RPMI7951 (cell line): ENCODE measurements around the gene ANKH. TPM values are rescaled to one million over a fixed set of nuclear protein-coding genes. Genes with fewer than 3 reads are reported as not detected.
"Not testable (repeated sequence)": the region's sequence is repeated elsewhere in the genome, so short reads cannot be mapped to it uniquely, and the experiment has no call there.

Source experiments
- DNase-seq: peaks from one replicate; pipeline ENCODE4 v3.0.0-alpha.2; 2012; ENCODE audit warnings: low read depth
- total RNA-seq: library from RNA; depleted of rRNA; stranded (reverse); fragments of >200 nt; shearing (Covaris generic); gene quantifications from 2 replicates; pipeline ENCODE4 v1.2.3, GENCODE V29; 2014

The ANKH gene
- total RNA-seq, 1 experiment from 2014 or later = 70.5 TPM

DNA sequence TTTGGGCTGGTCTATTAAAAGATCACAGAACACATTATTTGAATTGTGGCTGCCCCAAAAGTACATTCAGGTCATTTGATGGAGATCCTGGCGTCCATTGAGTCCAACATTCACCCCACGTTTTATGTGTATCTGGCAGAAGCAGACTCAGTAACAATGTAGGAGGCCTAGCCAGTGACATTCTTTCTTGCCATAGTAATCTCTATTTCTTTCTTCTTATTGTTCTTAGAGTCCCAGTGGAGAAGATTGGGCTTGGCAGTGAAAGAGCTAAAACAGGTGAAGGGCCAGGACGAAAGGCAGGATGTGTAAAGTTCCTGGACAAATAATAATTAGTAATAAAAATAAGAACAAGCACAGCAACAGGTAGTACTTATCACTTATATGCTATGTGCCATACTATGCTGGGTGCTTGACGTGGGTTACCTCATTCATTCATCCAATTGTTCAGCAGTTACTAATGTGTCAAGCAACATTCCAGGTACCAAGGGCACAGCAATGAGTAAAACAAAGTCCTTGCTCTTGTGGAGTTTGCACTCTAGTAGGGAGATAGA, 12.6 kb upstream of the ANKH start:
- no peak for DNase-seq

DNA sequence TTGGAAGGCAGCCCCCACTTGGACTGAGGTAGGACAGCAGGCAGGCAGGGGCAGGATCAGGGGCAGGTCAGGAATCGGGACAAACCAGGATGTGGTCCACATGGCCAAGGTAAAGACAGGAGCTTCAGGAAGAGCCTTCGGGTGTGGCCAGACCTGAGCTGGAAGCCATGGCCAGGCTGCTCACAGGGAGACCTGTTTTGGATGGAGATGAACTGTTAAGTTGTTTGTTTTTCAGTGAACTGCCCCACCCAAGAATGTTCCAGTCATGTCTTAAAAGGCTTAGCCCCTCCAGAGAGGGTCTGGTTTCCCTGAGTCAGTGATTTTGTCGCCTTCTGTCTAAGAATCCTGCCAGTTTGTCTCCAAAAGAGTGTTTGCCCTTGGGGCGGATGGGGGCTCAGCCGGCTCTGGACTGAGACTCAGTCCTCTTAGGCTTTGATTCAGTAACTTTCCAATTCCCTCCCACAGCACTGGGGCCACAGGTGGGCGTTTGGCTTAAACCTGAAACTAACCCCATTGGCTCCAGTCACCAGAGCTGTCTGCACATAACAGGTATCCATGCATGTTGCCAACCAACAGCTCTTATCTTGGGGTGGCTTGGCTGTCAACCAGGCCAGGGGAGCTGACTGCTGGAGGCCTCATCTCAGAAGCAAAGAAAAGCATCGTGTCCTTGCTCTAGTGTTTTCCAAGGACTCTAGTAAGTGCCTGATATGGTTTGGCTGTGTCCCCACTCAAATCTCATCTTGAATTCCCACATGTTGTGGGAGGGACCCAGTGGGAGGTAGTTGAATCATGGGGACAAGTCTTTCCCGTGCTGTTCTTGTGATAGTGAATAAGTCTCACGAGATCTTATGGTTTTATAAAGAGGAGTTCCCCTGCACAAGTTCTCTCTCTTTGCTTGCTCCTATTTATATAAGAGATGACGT, 11.3 kb upstream of the ANKH start:
- DNase-seq = no peak

DNA sequence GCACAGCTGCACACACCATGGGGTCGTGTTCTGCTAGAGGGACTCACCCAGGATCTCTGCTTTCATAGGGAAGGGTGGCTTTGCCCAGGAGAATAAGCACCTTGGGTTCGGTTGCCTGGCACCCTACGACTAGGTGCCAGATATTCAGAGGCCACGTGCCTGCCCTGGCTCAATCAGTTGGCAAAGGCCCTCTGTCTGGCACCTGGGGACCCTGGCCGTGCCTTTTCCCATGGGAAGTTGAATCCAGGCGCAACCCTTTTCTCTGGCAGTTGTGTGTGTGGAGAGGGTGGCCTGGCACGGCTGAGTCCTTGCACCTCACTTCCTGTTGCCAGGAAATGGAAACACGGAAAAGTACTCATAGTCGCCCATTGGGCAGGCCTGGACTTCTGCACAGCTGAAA, 10.2 kb upstream of the ANKH start:
- no peak for DNase-seq

DNA sequence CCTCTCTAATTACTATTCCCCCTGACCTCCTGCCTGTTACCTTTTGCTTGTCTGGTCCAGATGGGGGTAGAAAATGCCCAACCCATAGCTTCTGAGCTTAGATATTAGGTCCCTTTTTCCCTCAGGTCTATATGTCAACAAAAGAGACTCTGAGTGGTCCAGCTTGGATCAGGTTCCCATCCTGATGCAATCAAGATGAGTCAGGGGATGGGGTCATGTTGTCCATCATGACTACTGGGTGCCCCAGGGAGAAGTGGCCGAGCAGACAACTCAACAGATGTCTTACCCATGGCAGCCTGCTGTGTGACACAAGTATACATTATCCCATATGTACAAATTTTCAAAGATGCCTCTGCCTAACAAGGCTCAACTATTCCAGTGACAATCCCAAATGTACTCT, 9.1 kb upstream of the ANKH start:
- DNase-seq = peak; percentile 82

DNA sequence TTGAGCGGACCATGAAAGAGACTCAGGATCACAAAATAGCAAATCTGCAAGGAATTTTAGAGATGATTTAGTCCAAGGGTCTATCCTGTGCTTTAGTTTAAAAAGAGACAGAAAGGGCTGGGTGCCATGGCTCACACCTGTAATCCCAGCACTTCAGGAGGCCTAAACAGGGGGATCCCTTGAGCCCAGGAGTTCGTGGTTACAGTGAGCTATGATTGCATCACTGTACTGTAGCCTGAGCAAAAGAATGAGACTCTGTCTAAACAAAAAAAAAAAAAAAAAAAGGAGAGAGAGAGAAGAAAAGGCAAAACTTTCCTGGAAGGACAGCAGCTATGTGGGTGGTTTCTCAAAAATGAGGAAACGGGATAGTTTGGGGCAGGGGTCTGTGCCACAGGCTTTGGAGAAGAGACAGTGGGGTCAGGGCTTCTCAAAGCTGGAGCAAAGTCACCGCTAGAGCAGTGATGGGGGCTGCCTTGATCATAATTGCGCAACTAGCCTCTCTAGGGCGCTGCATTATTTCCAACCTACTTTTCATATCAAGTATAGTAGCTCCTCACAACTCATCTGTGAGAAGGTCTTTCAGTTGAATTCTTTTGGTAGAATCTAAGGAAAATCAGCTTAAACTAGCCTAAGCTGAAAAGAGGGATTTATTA, 8.5 kb upstream of the ANKH start:
- peak; percentile 26 for DNase-seq

DNA sequence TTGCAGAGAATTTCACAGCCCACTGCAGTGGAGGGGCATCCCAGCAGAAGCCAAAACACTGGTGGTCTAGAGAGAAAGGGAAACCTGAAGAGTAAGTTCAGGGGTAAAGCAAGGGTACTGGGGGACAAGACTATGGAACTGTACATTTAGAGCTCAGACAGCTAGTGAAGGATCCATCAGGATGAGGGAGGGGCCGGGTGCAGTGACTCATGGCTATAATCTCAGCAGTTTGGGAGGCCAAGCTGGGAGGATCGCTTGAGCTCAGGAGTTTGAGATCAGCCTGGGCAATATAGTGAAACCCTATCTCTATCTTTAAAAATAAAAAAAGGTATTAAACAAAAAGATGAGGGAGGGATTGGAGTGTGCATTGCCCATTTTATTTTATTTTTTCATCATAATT, 7.8 kb upstream of the ANKH start:
- peak; percentile 32 for DNase-seq

DNA sequence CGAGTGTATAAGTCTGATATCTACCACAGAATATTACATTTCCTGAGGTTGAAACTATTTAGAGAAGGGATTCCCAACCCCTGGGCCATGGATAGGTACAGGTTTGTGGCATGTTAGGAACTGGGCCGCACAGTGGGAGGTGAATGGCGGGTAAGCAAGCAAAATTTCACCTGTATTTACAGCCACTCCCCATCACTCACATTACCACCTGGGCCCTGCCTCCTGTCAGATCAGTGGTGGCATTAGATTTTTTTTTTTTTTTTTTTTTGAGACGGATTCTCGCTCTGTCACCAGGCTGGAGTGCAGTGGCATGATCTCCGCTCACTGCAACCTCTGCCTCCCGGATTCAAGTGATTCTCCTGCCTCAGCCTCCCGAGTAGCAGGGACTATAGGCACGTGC, 6.6 kb upstream of the ANKH start:
- not testable (repeated sequence) for DNase-seq

DNA sequence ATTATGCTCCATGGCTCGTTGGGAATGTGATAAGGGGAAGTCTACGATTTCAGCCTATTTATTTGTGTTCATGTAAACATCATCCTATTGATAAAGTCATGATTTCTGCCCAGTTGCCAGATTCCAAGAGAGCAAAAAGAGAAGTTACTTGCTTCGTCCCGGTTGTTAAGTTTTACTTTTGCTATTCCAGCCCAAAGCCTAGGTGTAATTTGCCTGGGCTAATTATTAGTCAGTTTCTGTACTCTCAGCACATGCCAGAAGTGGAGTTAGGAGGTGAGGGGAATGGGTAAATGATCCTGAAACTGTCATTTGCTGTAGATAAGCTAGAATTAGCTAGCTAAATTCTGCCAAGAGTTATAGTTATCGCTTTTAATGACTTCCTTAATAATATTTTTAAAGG, 4.5 kb upstream of the ANKH start:
- DNase-seq = no peak

DNA sequence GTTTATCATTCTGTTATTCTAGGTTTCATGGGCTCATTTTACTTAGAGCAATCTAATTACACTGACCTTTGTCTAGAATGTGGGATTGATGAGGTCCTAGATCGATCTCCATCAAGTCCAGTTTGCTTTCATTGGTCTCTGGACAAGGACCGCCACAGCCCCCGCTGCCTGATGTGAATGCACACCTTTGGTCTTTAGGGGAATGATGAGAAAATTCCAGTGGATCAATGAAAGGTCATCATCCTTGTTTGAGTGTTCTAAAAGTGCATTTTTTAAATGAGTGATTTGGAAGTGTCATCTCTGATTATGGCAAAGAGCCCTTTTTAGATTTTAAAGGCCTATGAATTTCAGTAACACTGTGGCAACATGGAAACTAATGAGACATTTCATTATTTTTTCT, 2.2 kb upstream of the ANKH start:
- no peak for DNase-seq

DNA sequence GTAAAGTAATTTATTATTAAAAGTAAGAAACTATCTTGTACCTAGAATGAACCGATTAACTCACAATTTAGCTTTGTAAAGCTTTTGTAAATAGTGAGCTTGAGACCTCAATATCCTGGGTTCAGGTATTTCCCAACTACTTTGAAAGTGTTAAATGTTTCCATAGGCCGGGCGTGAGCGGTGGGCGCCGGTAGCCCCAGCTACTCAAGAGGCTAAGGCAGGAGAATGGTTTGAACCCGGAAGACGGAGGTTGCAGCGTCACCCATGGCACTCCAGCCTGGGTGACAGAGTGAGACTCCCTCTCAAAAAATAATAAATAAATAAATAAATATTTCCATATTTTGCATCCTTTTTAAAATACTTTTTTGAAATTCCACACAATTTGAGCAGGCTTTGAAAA, 1.5 kb upstream of the ANKH start:
- DNase-seq = no peak

DNA sequence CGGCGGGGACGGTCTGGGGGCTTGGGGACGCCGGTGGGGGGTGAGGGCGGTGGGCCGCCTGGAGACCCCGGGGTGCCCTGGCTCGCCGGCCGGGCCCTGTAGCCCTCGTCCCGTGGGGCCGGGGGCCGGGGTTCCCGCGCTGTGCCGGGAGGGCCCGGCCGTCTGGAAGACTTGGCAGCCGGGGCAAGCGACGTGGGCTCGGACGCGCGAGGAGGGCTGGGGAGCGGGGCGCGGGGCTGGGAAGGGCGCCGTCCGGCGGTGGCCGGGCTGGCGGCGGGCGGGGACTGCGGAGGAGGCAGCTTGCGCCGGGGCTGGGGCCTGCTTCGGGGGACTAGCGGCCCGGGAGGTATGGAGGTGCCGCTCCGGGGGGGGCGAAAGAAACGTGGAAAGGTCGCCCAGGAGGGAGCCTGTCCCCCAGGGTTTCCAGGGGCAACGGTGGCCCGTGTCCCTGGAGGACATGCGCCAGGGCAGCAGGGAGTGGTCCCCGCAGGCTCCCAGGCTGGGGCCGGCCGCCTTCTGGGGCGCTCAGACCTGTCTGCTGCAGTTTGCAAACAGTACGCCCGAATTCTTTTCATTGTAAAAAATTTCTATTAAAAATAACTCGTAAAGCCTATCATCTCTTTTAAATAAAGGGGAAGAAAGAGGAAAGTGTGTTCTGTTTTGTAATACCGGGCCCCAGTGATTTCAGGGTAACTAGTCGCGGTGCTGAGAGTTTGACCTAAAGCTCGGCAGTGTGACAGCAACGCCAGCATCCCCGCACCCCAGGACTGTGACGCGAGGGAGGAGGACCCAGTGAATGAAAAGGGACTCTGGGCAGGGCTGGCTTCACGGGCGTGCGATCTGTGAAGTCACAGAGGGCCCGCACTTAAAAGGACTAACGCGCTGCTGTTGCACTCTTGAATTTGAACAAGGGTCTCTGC, 752 bp upstream of the ANKH start:
- DNase-seq = peak; percentile 44

DNA sequence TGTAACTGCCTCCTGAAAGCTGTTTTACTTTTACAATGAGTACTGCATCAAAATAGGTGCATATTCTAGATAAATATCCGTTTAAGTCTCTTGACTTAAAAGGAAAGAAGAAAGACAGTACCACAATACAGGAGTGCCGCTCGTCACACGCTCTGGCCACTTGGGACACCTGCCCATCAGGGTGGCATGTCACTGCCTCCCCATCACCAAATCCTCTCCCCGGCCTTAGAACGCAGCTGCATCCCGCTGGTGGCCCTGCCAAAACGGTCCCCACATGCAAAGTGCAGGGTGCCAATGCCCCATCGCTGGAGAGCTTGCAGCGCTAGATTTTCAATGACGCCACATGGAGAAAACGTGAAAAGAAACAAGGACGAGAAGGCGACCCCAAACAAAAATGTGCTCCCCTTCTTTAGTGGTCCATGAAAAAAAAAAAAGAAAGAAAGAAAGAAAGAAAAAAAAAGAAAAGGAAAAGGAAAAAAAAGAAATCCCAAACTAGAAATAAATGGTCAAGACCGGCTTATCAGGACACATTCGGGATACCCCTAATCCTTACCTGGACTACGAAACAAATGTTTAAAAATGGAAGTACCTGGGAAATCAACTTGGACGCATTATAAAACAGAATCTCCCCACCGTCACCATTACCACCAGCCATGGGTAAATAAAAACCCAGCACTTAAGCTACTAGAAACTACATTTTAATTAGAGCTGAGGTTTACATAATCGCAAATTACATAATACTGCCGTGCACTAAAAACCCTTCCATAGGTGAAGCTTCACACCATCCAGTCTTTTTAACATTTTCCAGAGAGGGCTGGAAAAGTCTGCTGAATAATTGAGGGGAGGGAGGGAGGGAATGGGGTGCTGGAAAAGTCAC, 1.0 kb downstream of the ANKH start:
- DNase-seq = peak; percentile 44

DNA sequence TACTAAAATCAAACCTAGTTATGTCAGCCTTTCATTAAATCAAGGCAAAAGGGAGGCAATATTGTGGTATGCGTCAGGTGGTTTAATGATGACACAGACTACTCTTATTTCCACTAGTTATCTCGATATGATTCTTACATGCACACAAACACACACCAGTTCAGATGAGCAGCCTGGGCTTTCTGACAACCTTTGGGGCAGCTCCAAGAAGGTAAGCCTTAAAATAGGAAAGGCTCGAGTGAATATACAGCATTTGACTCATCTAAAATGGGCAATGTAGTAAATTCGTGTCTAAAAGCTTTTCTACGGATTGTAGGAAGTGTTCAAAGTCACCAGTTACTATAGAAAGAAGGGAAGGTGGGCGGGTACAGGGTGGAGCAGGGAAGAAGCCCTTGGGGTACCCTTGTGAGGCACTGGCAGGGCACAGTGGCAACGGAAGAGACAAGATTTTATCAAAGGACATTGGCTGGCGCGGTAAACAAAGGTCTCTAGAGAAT, 1.9 kb downstream of the ANKH start:
- no peak for DNase-seq

DNA sequence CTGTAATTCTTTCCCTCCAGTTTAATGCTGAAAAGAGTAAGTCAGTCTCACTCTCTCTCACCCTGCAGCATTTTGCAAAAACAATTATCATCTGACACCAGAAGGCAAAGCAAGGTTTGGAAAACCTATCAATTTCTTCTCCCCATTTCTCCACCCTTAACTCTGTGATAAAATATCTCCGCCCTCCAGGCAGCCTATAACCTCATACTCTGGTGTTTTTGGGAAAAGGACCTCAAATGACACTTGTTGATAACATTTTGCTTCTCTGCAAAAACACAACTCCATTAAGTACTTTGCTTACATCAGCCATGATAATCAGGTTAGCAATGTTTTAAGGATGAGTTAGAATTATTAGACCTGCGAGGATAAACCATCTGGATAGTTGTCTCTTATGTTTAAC, 2.3 kb downstream of the ANKH start:
- no peak for DNase-seq

DNA sequence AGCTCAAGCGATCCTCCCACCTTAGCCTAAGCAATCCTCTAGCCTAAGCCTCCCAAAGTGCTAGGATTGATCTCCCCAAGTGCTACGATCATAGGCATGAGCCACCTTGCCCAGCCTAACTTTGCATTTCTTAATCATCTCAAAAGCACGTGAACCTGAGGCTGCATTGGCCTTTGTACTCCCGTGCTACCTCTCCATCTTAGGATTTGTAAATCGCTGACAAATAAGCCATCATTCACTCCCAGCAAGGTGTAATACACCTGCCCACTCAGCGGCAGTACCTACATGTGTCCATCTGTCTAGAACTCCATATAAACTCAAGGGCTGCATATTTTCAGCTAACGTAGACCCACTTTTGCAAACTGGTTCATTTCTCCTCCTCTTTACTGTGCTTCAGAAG, 2.8 kb downstream of the ANKH start:
- no peak for DNase-seq

DNA sequence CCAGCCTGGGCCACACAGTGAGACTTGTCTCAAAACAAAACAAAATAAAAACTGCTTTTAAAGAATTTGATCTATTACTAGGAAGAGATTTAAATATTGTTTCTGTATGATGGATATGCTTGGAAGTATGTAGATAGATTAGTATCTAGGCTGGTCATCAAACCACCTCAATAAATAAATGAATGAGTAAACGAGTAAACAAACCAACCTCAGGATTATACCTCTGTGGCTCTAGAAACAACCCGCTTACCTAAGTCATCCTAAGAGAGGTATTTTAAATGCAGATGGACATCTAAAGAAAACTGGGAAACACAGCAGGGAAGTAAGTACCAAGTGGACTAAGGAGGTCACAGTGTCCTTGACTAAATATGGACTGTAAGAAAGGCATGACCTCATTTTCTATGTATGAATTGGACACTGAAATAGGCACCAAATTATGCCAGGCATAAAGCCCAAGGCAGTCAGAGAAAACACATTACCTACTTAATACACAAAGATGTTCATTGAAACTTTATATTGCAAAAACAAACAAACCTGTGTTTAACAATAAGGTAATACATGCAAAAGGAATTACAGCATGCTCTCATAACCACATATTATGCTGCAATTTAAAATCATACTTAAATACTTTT, 7.3 kb downstream of the ANKH start:
- no peak for DNase-seq

DNA sequence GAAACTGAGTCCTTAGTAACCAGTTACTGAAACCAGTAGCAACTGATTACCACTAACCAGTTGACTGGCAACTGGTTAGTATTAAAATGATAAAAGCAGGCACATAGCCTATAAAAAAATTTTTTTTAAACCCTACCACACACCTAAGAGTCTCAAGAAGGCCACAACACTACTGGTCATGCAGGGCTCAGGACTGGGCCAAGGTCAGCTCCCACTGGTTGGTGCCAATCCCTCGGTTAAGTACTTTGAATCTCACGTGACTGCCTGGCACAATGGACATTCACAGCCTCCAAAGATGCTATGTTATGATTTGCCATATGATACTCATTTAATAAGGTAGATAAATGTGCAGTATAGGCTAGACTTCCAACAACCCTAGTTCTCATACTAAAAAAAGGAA, 8.5 kb downstream of the ANKH start:
- no peak for DNase-seq

DNA sequence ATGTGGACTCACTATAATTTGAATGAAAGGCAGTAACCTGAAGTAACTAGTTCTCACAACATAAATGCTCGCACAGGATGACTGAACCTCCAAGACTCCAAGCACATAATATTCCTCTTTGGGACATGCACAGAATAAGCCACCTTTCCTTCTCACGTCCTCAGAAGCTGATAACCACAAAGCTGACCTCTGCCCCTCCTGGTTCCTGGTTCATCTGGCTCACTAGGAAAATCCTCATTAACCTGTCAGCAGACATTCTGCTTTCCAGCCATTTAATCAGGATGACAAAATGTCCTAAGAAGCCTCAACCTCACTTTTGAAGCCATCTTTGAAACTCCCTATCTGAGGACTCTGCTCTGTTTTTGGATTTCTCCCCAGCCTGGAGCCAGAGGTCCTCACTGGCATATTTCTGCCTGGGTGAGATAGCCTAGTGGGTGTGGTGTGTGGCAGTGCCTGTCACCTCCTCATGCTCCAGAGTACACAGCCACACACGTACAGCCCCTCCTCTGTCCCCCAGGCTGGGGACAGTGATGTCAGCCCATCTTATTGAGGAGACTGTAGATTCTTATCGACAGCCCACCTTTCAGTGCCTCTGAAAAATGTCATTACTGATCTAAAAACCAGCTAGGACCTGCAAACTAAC, 10.3 kb downstream of the ANKH start:
- DNase-seq = no peak

DNA sequence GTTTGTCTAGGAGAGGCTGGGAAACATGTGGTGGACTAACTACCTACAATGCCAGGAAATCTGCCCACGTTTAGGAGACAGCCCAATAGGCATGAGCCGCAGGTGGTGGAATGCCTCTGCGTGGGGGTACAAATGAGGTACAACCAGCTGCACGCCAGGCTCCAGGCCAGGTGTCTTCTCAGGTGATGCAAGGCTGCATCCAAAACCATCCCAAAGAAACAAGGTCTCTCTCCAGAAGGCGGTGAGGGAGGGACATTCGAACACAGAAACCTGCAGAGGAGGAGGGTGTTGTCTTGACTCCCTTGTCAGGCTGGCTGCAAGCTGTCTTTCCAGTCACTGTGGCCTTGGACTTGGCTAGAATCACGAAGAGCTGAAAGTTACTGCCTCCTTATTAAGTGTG, 11.6 kb downstream of the ANKH start:
- no peak for DNase-seq

DNA sequence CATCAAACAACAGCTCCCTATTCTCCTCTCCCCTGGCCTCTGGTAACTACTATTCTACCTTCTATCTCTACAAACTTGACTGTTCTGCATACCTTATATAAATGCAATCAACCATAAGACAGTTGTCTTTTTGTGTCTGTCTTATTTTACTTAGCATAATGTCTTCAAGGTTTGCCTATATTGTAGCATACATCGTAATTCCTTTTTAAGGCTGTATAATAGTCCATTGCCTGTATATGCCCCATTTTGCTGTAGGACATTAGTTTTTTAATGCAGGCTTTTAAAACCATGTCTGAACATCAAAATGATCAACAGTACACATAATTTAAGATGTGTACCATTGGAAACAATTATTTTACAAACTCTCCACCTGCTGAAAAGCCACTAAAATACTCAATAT, 12.4 kb downstream of the ANKH start:
- no peak for DNase-seq
